NCI-H187 treated with DMSO at 0.1 percent for 48 hours (cell line): Measurements from ENCODE around the gene RBM44.

Experiments used
- DNase-seq: peaks from one replicate; lab custom pipeline; 2025; lab: John Stamatoyannopoulos, UW

Gene RBM44

GRCh38 chr2:237886685-237887481 lies 88.3 kb downstream of the RBM44 start:
- no peak for DNase-seq

DNA sequence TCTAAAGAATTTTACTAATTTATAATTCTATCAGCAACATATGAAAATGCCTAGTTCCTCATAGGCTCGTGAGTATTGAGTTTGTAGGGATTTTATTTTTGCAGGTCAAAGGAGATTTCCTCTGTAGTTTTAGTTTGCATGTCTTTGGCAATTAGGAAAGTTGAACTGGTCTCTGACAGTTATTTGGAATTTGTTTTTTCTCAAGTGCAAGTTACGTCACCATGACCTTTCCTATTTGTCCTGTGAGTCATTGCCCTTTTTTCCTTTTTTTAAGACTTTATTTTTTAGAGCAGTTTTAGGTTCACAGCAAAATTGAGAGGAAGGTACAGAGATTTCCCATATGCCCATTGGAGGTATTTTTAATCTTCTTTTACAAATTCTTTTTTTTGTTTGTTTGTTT lies 89.8 kb downstream of the RBM44 start:
- DNase-seq = no peak

GRCh38 chr2:237889016-237889415 lies 90.4 kb downstream of the RBM44 start:
- no peak for DNase-seq

GRCh38 chr2:237889811-237890210 lies 91.2 kb downstream of the RBM44 start:
- DNase-seq = no peak
